Measurements from ENCODE around the gene DNM3. TPM values are rescaled to one million over a fixed set of nuclear protein-coding genes. Genes with fewer than 3 reads are reported as not detected.

Gene DNM3
- total and polyA plus RNA-seq, 12 donors = 7.2 to 78.6 (median 18.4) TPM

DNA sequence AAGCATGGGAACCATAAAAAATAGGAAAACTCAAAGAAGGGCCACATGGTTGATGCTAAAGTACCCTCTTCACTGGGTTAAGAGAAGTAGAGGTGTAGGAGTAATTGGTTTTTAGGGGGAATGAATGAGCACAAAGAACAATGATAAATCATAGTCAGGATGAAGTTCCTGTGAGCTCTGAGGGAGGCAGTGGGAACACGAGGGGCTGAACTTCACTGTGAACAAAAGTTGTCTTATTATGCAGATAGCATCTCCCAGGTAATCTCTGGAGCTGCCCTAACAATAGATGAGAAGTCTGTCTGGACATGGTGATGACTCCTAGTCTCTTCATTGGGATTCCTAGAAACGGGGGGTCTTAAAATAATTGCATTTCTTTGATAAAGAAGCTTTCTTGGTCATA lies 127.9 kb downstream of the DNM3 start:
- intact Hi-C loops (cut with DNase I) = no loop called here
- H3K4me1 ChIP-seq (replicated peaks in 1 of 2) = peaks cover 10 to 22% of the 10 kb centered on the region in 2 donors
- H3K27ac ChIP-seq = no peak overlapping the region
- H3K36me3 ChIP-seq (replicated peaks in 1 of 2) = no peaks in the 10 kb centered on the region
- TF ChIP-seq, protein P1, sequence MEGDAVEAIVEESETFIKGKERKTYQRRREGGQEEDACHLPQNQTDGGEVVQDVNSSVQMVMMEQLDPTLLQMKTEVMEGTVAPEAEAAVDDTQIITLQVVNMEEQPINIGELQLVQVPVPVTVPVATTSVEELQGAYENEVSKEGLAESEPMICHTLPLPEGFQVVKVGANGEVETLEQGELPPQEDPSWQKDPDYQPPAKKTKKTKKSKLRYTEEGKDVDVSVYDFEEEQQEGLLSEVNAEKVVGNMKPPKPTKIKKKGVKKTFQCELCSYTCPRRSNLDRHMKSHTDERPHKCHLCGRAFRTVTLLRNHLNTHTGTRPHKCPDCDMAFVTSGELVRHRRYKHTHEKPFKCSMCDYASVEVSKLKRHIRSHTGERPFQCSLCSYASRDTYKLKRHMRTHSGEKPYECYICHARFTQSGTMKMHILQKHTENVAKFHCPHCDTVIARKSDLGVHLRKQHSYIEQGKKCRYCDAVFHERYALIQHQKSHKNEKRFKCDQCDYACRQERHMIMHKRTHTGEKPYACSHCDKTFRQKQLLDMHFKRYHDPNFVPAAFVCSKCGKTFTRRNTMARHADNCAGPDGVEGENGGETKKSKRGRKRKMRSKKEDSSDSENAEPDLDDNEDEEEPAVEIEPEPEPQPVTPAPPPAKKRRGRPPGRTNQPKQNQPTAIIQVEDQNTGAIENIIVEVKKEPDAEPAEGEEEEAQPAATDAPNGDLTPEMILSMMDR (IDR thresholded peaks at IDR 0.05) = no peak
- no peak for TF ChIP-seq POLR2A (IDR thresholded peaks at IDR 0.05)
- no peak for DNase-seq
- no peak overlapping the region for H3K4me3 ChIP-seq
- H3K27me3 ChIP-seq = no peaks in the 10 kb centered on the region
- no peaks in the 10 kb centered on the region for H3K9me3 ChIP-seq (replicated peaks in 1 of 3)
- whole genome bisulfite sequencing, 4 donors = 23 to 35% (median 29%) methylated on average over 2 of the region's 2 CpGs

DNA sequence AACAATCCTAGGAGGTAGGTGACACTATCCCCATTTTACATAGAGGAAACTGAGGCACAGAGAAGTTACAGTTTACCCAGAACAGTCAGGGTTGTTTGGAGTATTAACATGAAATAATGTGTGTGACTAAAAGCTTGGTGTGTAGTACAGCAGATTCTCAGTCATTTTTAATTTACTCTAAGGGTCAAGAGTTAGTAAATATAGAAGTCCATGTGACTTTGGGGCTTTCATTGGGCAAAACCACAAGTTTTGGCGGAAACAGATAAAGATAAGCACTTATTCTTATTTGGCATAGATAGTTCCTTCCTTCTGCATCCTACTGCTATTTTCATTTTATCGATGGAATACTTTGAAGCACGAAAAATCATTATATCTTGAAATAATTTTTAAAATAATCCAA lies 128.5 kb downstream of the DNM3 start:
- Histone ChIP-seq H3K36me3 (replicated peaks in 1 of 2) (no peaks in the 10 kb centered on the region), H3K4me1 (replicated peaks in 1 of 2) (peaks cover 10 to 22% of the 10 kb centered on the region in 2 donors), H3K27ac (no peak overlapping the region), H3K27me3 (no peaks in the 10 kb centered on the region), H3K4me3 (no peak overlapping the region), H3K9me3 (replicated peaks in 1 of 3) (no peaks in the 10 kb centered on the region)
- no peak for TF ChIP-seq POLR2A (IDR thresholded peaks at IDR 0.05)
- TF ChIP-seq, protein P1 (IDR thresholded peaks at IDR 0.05) = no peak
- intact Hi-C loops (cut with DNase I) = no loop called here
- no peak for DNase-seq
- WGBS, 4 donors = 45 to 68% (median 49%) methylated on average over 3 of the region's 3 CpGs

DNA sequence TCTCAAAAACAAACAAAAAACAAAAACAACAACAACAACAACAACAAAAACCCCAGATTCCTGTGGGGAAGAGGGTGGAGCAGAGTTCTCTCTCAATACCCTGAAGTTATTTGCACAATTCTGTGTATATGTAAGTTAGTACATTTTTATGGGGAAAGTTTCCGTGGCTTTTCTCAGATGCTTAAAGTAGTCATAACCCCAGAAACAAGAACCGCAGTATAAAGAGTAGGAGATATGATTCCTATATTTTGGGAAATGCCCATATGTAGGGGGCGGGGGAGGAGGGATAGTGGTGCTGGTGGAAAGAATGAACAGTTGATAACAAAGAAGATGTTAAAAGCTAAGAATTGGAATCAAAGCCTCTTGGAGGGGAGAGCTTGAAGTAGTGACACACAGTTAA lies 131.5 kb downstream of the DNM3 start:
- no peak for DNase-seq
- TF ChIP-seq, protein P1 (IDR thresholded peaks at IDR 0.05) = no peak

DNA sequence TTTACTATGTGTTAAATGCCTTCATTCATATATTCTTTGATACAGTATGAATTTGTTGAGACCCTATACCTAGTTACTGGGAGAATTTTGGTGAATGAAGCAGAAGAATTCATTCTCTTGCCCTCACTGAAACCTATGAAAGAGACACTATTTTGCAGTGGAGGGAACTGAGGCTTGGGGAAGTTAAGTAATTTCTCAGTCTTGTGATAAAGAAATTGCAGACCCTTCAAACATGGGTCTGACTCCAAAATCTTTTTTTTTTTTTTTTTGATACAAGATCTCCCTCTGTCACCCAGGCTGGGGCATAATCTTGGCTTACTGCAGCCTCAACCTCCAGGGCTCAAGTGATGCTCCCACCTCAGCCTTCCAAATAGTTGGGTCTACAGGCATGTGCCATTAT lies 132.1 kb downstream of the DNM3 start:
- no peak for DNase-seq
- Histone ChIP-seq H3K4me3 (no peak overlapping the region), H3K36me3 (replicated peaks in 1 of 2) (no peaks in the 10 kb centered on the region), H3K4me1 (replicated peaks in 1 of 2) (peaks cover 6 to 15% of the 10 kb centered on the region in 2 donors), H3K27ac (no peak overlapping the region), H3K9me3 (replicated peaks in 1 of 3) (no peaks in the 10 kb centered on the region), H3K27me3 (no peaks in the 10 kb centered on the region)
- no peak for TF ChIP-seq POLR2A (IDR thresholded peaks at IDR 0.05)
- TF ChIP-seq, protein P1 (IDR thresholded peaks at IDR 0.05) = no peak
- intact Hi-C loops (cut with DNase I) = no loop called here

More for the DNA sequence above, 131.5 kb downstream of the DNM3 start:
- intact Hi-C loops (cut with DNase I) = no loop called here
- Histone ChIP-seq H3K27ac (no peak overlapping the region), H3K4me3 (no peak overlapping the region), H3K9me3 (replicated peaks in 1 of 3) (no peaks in the 10 kb centered on the region), H3K36me3 (replicated peaks in 1 of 2) (no peaks in the 10 kb centered on the region), H3K4me1 (replicated peaks in 1 of 2) (peaks cover 10 to 21% of the 10 kb centered on the region in 2 donors), H3K27me3 (no peaks in the 10 kb centered on the region)
- 94 to 96% (median 96%) methylated on average over 3 of the region's 3 CpGs for WGBS, 4 donors

Measured in adrenal gland (tissue), 12 donors.